CD4-positive, alpha-beta T cell treated with Interleukin-17A for 1 hour (primary cell): Measurements from ENCODE around the gene SH3RF3.

Source experiments
- DNase-seq: peaks from one replicate; pipeline ENCODE4 v3.0.0-alpha.2; 2020

SH3RF3 gene

DNA sequence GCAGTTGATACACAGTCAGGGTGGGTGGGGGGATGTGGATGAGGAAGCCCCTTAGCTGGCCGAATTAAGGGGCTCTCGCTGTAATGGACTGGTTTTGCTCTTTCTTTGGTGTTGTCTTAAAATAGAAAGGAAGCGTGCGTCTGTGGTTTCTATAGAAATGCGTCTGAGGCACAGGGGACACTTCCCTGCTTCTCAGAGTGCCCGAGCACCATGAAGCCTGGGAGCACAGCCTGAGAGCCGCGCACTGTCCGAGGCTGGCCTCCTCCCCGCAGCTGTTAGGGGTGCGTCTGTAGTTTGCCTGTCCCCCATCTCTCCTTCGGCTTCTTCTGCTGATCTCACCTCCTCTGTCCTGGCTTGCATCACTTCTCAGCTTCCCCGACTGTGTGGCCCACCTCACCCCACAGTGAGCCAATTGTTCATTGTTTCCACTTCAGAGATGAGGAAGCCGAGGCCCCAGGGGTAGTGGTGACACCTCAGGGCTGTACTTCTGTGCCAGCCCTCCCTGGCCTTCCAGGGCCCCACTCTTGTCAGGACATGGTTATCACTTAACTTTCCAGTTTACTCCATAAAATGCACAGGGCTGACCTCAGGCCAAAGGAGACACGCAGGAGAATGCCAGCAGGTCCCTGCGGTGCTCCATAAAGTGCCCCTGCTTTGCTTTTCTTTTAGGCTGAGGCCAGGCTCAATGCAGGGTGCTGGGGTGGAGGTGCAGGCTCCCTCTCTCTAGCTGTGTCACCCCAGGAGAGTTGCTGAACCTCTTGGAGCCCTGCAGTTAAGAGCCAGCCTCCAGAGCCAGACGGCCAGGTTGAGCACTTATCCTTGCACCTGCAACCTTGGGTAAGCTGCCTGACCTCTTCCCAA, 274.2 kb downstream of the SH3RF3 start:
- DNase-seq, result no peak

DNA sequence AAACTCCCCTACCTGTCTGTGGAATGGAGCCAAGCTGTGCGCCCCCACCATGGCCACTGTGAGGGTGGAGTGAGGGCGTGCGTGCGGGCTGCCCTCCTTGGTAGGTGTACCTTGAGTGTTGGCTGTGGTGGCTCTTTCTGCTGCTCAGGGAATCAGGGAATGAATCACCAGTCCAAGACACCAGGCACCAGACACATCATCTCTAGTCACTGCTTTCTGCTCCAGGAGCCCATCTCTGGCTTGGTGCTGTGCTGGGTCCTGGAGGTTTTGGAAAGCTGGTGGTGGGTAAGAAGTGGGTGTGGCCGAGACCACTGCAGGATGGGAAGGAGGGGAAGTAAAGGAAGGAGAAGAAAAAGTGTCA, 274.8 kb downstream of the SH3RF3 start:
- no peak for DNase-seq

DNA sequence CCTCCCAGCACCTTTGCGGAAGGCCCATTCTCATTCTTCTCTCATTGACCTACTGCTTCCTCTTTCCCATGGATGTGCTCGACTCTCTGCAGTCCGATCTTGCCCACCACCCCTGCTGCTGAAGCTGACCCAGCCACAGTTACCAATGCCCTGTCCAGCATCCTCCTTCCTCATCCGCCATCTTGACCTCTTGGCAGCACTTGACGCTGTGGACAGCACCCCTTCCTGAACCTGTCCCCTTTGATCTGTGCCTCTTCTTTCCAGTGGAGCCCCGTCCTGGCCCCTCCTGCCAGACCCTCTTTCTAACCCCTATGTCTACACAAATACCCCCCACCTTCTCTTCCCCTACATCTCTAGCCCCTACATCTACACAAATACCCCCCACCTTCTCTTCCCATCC, 275.7 kb downstream of the SH3RF3 start:
- DNase-seq, result no peak

DNA sequence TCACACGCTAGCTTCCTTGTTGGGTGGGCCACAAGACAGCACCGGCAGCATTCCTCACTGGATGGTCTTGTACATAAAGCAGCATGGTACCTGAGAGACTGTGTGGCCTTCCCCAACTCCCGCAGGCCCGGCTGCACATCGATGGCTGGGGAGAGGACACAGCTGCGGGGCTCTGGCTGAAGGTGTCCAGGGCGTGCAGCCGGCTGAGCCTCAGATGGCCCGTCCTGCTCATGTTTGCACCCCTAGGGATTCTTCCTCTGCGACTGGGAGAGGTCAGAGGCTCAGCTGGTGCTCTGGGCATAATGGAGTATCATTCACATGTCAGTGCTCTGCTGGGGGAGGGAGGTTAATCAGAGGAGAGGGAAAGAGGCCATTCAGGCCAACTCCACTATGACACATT, 276.9 kb downstream of the SH3RF3 start:
- no peak for DNase-seq

DNA sequence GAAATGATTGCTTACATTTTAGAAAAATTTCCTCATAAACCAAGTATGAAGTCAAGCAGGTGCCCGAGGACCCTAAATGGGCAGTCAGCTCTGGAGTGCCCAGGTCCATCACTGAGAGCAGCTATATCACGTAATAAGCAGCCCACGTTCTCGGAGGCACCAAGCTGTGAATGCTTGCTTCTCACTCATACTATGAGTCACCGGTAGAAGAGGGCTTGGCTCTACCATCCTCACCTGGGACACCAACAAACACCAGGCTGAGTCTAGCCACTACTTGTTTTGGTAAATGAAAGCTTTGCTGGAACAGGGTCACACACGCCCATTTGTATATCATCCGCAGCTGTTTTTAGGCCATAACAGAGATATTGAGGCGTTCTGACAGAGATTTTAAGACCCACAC, 277.3 kb downstream of the SH3RF3 start:
- DNase-seq, result no peak

DNA sequence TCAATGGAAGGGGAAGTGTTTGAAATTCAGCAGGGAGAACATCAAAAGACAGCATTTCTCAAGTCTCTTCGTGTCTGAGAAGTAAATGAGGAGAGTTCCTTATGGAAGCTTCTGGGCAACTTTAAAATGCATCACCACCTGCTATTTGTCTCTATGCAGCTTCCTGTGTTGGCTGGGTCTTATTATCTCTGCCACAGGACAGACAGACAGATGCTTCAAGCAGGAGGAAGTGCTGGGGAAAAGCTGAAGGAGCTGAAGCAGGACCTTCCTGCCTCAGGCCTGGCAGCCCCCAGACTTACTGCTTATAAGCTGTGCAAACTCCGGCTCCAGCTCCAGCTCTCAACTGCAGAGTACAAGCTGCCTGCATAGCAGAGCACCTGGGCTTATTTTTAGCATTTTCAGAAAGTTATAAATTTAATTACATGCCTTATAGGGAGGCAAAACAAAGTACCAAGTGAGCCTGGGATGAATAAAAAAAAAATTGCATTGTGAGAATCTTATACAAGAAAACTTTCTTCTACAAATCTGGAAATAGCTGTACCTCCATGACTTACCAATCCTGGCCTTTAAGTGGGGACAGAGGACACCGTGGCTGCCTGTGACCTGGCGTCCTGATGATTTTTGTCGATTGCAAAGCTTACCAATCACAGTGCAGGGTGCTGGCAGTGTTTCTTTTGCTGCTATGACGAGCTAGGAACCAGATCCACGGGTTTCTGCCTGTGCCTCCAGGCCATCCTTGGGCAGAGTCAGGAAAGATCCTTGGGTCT, 278.5 kb downstream of the SH3RF3 start:
- no peak for DNase-seq

DNA sequence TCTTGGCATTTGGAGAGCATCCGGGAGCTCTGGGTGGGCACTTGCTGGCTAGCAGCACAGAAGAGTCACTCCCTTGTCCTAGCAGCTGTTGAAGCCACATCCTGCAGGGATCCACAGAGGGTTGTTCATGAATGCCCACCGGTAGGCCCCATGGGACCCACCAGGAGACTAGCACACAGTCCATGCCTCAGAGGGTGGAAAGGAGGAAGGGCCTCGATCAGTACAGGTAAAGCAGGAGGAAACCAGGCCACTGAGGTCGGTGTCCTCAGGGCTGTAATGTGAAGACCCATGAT, 279.0 kb downstream of the SH3RF3 start:
- DNase-seq, result no peak

DNA sequence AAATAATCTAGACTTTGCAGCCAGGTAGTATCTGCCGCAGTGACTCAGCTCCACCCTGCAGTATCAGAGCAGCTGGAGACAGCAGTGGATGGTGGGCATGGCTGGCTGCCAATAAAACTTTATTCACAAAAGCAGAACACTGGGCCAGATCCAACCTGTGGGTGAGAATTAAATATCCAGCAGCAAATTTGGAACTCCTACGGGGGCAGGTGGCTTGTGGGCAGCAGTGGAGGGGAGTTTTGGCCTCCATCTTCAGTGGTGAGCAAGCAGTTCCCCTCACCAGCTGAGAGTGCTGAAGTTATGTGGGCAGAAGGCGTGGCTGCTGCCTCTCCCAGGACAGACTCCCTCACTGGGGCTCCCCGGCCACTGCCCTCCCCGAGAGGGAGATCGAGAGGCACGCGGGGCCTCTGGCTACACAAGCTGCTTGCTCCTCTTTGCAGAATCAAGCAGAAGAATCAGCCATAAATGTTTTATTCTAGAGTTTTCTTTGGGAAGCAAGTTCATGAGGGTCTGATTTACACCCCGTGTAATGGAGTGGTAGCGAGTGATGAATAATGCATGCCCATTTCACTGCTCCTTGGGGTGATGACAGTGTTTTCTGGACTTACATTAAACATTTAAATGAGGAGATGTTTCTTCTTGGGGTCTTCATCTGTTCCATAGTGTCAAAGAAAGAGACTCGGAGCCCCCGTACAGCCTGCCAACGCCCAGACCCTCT, 280.5 kb downstream of the SH3RF3 start:
- DNase-seq, result no peak

DNA sequence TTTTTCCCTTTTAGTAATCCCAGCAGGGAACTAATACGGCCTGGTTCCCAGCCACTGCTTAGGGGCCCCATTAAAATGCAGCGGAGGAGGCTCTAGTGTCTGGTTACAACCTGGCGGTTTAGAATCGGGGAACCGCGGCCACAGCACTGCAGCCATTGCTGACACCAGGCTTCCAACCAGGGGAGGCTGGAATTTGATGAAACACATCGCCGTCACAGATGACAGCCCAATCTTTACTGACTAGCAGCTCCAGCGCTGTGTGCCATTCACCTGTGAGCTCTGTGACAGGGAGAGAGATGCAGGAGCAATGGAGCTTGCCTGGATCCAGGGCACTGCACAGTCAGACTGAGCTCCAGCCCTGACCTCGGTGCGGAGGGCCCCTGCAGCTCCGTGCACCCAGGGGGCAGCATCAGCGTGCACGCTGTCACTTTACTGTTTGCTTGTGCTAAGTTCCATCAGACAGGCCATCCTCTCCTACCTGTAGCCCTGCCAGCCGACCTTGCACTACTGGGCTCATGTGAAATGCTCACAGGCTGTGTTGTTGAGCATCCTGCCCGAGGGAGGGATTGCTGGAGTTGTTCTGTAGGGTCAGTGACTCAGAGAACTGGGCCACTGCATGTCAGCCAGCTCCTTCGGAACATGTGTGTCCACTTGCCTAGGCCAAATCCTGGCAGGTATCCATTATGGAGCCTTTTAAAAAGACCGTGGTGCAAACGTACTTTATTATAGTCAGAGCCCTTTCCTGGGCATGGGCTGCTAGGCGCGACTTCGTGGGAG, 281.2 kb downstream of the SH3RF3 start:
- DNase-seq, result no peak

DNA sequence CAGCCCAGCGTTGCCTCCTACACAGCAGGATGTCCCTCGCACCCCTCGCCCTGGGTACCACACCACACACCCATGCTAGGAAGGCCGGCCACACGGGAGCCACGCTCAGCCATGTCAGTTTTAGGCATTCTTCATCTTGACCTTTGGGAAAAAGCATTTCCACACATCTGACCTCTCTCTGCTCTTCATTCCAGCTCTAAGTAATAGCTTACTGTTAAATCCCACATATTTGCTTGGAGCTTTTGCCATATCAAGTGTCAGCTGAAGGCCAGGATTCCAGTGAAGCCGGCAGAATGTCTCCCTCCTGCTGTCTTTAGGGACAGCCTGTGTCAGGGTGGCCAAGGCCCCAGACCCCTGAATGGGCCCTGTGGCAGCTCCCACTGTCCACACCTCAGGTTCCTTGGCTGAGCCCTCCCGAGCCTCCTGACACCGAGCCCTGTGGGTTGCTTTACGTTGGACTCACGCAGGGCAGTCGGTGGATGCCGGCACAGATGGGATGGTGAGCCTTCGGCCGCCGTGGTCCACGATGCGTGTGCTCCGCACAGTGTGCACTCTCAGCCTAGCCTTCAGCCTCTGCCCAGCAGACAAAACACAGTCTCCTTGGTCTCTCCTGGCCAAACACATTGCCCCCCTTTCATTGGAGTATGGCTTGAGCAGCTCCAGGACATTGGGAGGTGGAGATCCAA, 282.8 kb downstream of the SH3RF3 start:
- no peak for DNase-seq

DNA sequence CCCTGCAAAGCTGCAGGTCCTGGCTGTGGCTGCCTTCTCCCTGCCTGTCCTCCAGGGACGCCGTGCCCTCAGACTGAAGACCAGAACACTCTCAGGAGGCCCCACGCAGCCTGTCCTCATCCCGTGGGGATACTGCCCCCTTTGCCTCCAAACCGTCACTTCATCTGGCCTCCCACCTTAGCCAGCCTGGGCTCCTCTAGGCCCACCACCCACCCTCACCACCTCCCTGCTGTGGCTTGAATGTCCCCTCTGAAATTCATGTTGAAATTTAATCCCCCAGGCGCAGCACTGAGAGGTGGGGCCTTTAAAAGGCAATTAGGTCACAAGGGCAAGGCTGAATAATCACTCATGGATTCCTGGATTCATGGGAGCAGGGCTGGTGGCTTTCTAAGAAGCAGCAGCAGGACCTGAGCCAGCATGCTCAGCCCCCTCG, 286.6 kb downstream of the SH3RF3 start:
- DNase-seq, result no peak

DNA sequence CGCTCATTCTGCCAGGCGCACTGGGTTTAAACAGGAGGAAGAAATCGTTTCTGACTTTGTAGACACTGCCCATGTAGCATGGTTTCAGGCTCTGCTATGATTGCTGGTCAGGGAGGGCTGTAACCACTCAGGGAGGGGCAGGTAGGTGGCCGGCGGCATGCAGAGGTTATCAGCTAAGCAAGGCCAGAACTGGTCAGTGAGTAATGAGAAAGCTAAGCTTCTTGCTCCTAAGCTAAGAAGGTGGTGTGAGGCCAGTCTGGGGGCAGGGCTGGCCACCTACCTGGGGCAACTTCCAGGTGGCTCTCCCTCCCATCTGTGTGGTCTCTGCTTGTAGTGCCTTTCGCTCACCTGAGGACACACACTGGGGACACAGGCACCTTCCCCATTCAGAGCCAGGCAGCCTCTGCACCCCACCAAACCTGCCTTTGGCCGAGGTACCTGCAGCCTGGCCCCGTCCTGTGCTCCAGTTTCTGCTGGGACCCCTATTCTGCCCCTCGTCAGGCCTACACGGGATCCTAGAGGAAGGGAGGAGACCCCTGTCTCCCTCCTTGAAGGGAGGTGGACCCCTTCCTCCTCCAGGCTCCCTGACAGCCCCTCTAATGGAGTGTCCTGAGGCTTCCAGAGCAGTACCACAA, 288.8 kb downstream of the SH3RF3 start:
- DNase-seq, result no peak

DNA sequence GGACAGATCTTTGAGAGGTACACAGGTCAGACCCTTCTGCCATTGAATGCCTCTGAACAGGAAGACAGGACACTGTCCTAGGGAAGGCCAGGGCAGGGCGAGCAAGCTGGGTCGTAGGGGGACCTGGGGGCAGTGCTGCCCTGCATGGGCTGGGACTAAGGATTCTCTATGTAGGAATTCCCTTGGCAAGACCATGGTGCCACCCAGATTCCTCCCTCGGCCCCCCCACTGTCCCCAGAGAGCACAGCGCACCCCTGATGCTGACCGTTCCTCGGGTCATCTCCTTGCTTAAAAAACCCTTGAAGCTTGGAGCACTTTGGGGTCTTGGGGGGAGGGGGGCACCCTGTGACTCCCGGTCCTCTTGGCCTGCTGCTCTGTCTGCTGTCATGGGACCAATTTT, 289.7 kb downstream of the SH3RF3 start:
- DNase-seq, result no peak

DNA sequence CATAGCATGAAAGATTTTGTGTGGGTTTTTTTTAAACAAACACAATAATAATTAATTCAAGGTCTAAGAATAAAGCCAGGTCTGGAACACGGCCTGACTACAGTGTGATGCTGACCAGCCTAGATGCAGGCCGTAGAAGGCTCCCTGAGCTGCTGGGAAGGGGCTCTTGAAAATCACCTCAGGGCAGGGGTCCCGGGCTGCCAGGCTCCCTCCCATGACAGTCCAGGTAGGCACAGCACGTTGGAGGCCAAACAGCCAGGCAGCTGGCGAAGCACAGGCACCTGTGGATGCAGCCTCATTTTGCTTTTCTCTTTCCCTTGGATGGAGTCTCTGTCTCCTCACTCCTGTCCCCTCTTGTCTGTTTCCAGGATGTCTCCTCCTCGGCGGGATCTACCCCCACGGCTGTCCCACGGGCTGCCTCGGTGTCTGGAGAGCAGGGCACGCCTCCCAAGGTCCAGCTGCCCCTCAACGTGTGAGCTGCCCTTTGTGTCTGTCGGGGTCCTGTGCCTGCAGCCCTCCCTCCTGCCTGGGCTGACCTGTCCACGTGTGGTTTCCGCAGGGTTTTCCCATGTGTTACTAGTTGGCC, 290.3 kb downstream of the SH3RF3 start:
- no peak for DNase-seq

DNA sequence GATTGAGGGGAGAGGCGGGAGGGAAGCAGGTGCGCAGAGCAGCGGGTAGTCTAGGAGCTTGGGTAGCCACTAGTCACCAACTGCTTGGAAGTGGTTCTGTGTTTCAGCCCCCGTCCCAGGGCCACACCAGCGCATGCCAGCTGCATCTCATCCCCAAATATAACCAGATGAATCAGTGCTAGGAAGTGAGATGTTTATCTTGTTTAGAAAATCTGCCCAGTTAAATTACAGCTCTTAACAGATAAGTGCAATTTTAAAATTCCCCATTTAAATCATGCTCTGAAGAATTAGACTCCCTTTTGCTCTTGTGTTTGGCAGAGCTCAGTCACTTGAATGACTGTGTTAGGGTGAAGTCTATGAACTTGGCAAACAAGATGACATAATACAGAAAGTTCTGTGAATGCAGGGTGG, 291.0 kb downstream of the SH3RF3 start:
- no peak for DNase-seq

DNA sequence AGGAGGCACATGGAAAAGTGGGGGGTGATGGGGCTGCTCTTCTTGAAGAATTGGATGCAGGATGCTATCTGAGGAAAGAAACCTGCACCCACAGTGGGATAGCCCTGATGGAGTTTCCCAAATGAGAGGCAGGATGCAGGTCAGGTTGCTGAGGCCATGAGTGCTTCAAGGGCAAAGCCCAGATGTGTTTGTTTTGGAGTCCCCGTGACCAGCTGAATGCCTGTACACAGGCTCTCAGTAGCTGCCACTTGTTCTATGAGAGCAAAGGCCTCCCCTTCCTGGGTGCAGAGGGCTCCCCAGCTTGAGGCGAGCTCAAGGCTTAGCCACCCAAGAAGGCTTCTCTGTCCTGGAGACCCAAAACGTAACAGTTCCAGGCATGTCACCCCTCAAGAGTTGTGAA, 292.1 kb downstream of the SH3RF3 start:
- no peak for DNase-seq

DNA sequence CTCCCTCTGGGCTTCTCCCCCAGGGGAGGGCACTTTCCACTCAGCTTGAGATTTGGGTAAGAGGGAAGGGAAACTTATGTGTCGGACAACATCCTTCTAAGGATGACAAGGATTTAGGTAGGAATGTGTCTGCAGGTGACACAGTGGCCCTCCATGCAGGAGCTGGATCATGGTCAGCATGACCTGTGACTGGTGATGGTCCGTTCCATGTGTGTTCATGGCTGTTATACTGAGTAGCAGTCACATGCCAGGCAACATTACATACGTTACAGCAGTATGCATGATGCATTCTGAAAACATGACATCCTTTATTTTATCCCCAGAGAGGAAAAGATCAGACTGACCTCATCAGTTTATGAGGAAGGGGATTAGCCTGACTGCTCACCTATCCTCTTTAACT, 292.6 kb downstream of the SH3RF3 start:
- no peak for DNase-seq

DNA sequence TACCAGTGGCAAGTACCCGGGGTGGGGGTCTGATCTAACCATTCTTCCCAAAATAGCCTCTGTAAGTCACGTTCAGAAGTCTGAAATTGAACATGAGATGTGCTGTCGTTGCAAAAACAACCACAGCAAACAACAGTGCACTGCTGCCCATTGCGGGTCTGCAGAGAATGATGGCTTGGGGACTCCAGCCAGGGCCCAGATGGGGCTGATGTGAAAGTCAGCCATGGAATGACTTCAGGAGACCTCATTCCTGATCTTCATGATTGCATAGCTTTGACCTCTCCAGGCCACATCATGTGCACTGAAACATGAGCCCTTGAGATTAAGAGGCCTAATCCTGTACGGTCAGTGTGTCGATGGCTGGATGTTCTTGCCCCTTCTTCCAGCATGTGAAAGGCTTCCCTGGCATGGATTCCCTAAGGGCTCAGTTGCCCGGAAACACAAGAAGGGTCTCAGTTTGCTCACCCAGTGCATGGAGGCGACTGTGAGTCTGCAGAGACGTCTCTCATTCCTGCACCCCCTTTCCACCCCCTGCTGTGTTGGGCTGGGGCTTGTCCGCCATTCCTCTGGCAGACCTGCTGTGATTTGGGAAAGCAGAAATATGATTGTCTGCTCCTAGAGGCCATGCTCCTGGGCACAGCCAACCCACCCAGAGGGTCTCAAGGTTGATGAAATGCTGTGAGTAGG, 293.2 kb downstream of the SH3RF3 start:
- no peak for DNase-seq

DNA sequence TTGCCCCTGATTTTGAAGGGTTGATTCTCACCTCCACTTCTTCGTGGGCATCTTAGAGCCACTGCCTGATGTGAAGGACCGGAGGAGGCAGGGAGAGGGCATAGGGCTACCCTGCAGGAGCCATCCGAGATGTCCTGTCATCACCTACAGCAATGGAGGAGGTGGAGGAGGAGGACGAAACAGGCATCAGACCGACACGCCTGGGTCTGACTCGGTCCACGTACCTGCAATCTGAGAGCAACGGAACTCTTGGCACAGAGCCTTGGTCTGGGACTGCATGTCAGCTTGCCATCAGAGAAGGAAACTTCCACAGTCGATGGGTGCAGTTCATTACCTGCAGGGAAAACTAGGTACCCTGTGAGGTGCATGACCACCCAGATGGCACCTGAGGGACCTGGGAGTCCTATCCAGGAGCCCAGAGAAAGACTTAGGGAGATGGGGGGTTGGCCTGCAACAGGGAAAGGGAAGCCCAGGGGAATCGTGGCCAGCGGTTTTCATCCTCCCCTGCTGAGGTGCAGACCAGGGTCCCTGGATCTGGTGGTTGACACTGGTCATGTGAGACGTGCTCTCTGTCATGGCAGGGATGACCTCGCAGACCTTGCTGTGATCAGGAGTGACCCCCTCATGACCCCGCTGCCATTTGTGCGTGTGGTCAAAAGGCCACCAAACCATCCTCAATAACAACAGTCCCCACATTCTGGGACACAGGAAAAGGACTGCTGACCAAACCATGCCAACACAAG, 293.9 kb downstream of the SH3RF3 start:
- DNase-seq, result no peak
